Esophagus muscularis mucosa (tissue), 3 donors: ENCODE data around the gene TCEANC2.

Experiments used
- CTCF ChIP-seq, 3 experiments: fragments of 200-600 bp in 2 of 3; fragments of 450-650 bp in 1 of 3; sonication (generic) in 2 of 3; IDR thresholded peaks; one replicate each; pipeline ENCODE4 v1.5.1; 2017 to 2019; ENCODE audit warnings: antibody characterized with exemption in 3 of 3, mild to moderate bottlenecking in 2 of 3, moderate library complexity in 1 of 3
- POLR2A ChIP-seq: fragments of 450-650 bp; IDR thresholded peaks from one replicate; pipeline ENCODE4 v1.6.1; 2017; ENCODE audit warnings: antibody characterized with exemption, moderate library complexity, mild to moderate bottlenecking, low read depth
- POLR2AphosphoS5 ChIP-seq, 2 donors: sonication (generic); formaldehyde crosslinking; IDR thresholded peaks; one replicate each; pipeline ENCODE4 v1.6.1; 2017; ENCODE audit warnings: antibody characterized with exemption in 2 of 2

- TF ChIP-seq CTCF (IDR thresholded peaks at IDR 0.05): no peak
- TF ChIP-seq POLR2AphosphoS5 (IDR thresholded peaks at IDR 0.05): no peak
- no peak for TF ChIP-seq POLR2A
These were observed 5.8 kb upstream of the TCEANC2 start for GRCh38 chr1:54047384-54048305.
